ENCODE data around the gene OTOL1.
"Not testable (repeated sequence)": the region's sequence is repeated elsewhere in the genome, so short reads cannot be mapped to it uniquely, and the experiment has no call there.

The OTOL1 gene

GRCh38 chr3:161488284-161488683 lies 8.3 kb upstream of the OTOL1 start:
- H3K9ac ChIP-seq (ENCODE audit: low read depth, low read length); H3K36me3 ChIP-seq (ENCODE audit: insufficient read depth, low read length); H3K27me3 ChIP-seq (ENCODE audit: control insufficient read depth, insufficient read depth, low read length); H3K9me3 ChIP-seq (replicated peaks; ENCODE audit: low read length); H3K4me2 ChIP-seq (ENCODE audit: low read length); H3K4me1 ChIP-seq (ENCODE audit: control insufficient read depth, insufficient read depth, low read length); H3K4me3 ChIP-seq (ENCODE audit: low read length): not testable (repeated sequence)

GRCh38 chr3:161489395-161489794 lies 7.2 kb upstream of the OTOL1 start:
- H3K9me3 ChIP-seq (replicated peaks; ENCODE audit: low read length), result no peaks in the 10 kb centered on the region
- H3K36me3 ChIP-seq (ENCODE audit: insufficient read depth, low read length), result no peaks in the 10 kb centered on the region
- no peaks in the 10 kb centered on the region for H3K27me3 ChIP-seq (ENCODE audit: control insufficient read depth, insufficient read depth, low read length)
- no peak overlapping the region for H3K4me3 ChIP-seq (ENCODE audit: low read length)
- H3K4me1 ChIP-seq (ENCODE audit: control insufficient read depth, insufficient read depth, low read length), result no peaks in the 10 kb centered on the region
- H3K9ac ChIP-seq (ENCODE audit: low read depth, low read length), result no peak overlapping the region
- no peak overlapping the region for H3K4me2 ChIP-seq (ENCODE audit: low read length)

- not testable (repeated sequence) for H3K4me3 ChIP-seq (ENCODE audit: low read length); H3K4me1 ChIP-seq (ENCODE audit: control insufficient read depth, insufficient read depth, low read length); H3K27me3 ChIP-seq (ENCODE audit: control insufficient read depth, insufficient read depth, low read length); H3K4me2 ChIP-seq (ENCODE audit: low read length); H3K9me3 ChIP-seq (replicated peaks; ENCODE audit: low read length); H3K36me3 ChIP-seq (ENCODE audit: insufficient read depth, low read length); H3K9ac ChIP-seq (ENCODE audit: low read depth, low read length)
Measured at GRCh38 chr3:161490845-161491244, 5.8 kb upstream of the OTOL1 start.

- Histone ChIP-seq H3K4me1 (ENCODE audit: control insufficient read depth, insufficient read depth, low read length) (no peaks in the 10 kb centered on the region), H3K4me2 (ENCODE audit: low read length) (no peak overlapping the region), H3K9me3 (replicated peaks; ENCODE audit: low read length) (no peaks in the 10 kb centered on the region), H3K4me3 (ENCODE audit: low read length) (no peak overlapping the region), H3K36me3 (ENCODE audit: insufficient read depth, low read length) (no peaks in the 10 kb centered on the region), H3K9ac (ENCODE audit: low read depth, low read length) (no peak overlapping the region), H3K27me3 (ENCODE audit: control insufficient read depth, insufficient read depth, low read length) (no peaks in the 10 kb centered on the region)
Measured at GRCh38 chr3:161498259-161498921, 1.8 kb downstream of the OTOL1 start.

- Histone ChIP-seq H3K4me1 (ENCODE audit: control insufficient read depth, insufficient read depth, low read length) (no peaks in the 10 kb centered on the region), H3K4me2 (ENCODE audit: low read length) (no peak overlapping the region), H3K9me3 (replicated peaks; ENCODE audit: low read length) (no peaks in the 10 kb centered on the region), H3K27me3 (ENCODE audit: control insufficient read depth, insufficient read depth, low read length) (no peaks in the 10 kb centered on the region), H3K9ac (ENCODE audit: low read depth, low read length) (no peak overlapping the region), H3K36me3 (ENCODE audit: insufficient read depth, low read length) (no peaks in the 10 kb centered on the region), H3K4me3 (ENCODE audit: low read length) (no peak overlapping the region)
Measured at GRCh38 chr3:161500068-161500796, 3.6 kb downstream of the OTOL1 start.

GRCh38 chr3:161503271-161503670 lies 6.7 kb downstream of the OTOL1 start:
- no peak overlapping the region for H3K4me2 ChIP-seq (ENCODE audit: low read length)
- H3K9me3 ChIP-seq (replicated peaks; ENCODE audit: low read length), result no peaks in the 10 kb centered on the region
- no peak overlapping the region for H3K9ac ChIP-seq (ENCODE audit: low read depth, low read length)
- no peaks in the 10 kb centered on the region for H3K27me3 ChIP-seq (ENCODE audit: control insufficient read depth, insufficient read depth, low read length)
- no peak overlapping the region for H3K4me3 ChIP-seq (ENCODE audit: low read length)
- H3K4me1 ChIP-seq (ENCODE audit: control insufficient read depth, insufficient read depth, low read length), result no peaks in the 10 kb centered on the region
- no peaks in the 10 kb centered on the region for H3K36me3 ChIP-seq (ENCODE audit: insufficient read depth, low read length)

GRCh38 chr3:161508852-161509477 lies 12.4 kb downstream of the OTOL1 start:
- Histone ChIP-seq H3K4me2 (ENCODE audit: low read length) (no peak overlapping the region), H3K4me1 (ENCODE audit: control insufficient read depth, insufficient read depth, low read length) (no peaks in the 10 kb centered on the region), H3K36me3 (ENCODE audit: insufficient read depth, low read length) (no peaks in the 10 kb centered on the region), H3K27me3 (ENCODE audit: control insufficient read depth, insufficient read depth, low read length) (no peaks in the 10 kb centered on the region), H3K9me3 (replicated peaks; ENCODE audit: low read length) (no peaks in the 10 kb centered on the region), H3K4me3 (ENCODE audit: low read length) (no peak overlapping the region), H3K9ac (ENCODE audit: low read depth, low read length) (no peak overlapping the region)

- H3K4me1 ChIP-seq (ENCODE audit: control insufficient read depth, insufficient read depth, low read length), result no peaks in the 10 kb centered on the region
- H3K9me3 ChIP-seq (replicated peaks; ENCODE audit: low read length), result no peaks in the 10 kb centered on the region
- H3K4me2 ChIP-seq (ENCODE audit: low read length), result no peak overlapping the region
- no peaks in the 10 kb centered on the region for H3K27me3 ChIP-seq (ENCODE audit: control insufficient read depth, insufficient read depth, low read length)
- no peak overlapping the region for H3K9ac ChIP-seq (ENCODE audit: low read depth, low read length)
- no peaks in the 10 kb centered on the region for H3K36me3 ChIP-seq (ENCODE audit: insufficient read depth, low read length)
- H3K4me3 ChIP-seq (ENCODE audit: low read length), result no peak overlapping the region
Measured at GRCh38 chr3:161510510-161511260, 14.1 kb downstream of the OTOL1 start.

- no peaks in the 10 kb centered on the region for H3K36me3 ChIP-seq (ENCODE audit: insufficient read depth, low read length)
- H3K9me3 ChIP-seq (replicated peaks; ENCODE audit: low read length), result no peaks in the 10 kb centered on the region
- H3K27me3 ChIP-seq (ENCODE audit: control insufficient read depth, insufficient read depth, low read length), result no peaks in the 10 kb centered on the region
- no peaks in the 10 kb centered on the region for H3K4me1 ChIP-seq (ENCODE audit: control insufficient read depth, insufficient read depth, low read length)
- H3K9ac ChIP-seq (ENCODE audit: low read depth, low read length), result no peak overlapping the region
- H3K4me3 ChIP-seq (ENCODE audit: low read length), result no peak overlapping the region
- no peak overlapping the region for H3K4me2 ChIP-seq (ENCODE audit: low read length)
Measured at GRCh38 chr3:161523916-161524315, 27.3 kb downstream of the OTOL1 start.

GRCh38 chr3:161531930-161532329 lies 35.3 kb downstream of the OTOL1 start:
- H3K4me1 ChIP-seq (ENCODE audit: control insufficient read depth, insufficient read depth, low read length), result no peaks in the 10 kb centered on the region
- no peak overlapping the region for H3K4me2 ChIP-seq (ENCODE audit: low read length)
- no peaks in the 10 kb centered on the region for H3K36me3 ChIP-seq (ENCODE audit: insufficient read depth, low read length)
- H3K9ac ChIP-seq (ENCODE audit: low read depth, low read length), result no peak overlapping the region
- H3K27me3 ChIP-seq (ENCODE audit: control insufficient read depth, insufficient read depth, low read length), result no peaks in the 10 kb centered on the region
- H3K9me3 ChIP-seq (replicated peaks; ENCODE audit: low read length), result no peaks in the 10 kb centered on the region
- H3K4me3 ChIP-seq (ENCODE audit: low read length), result no peak overlapping the region

GRCh38 chr3:161540594-161540993 lies 44.0 kb downstream of the OTOL1 start:
- Histone ChIP-seq H3K4me3 (ENCODE audit: low read length) (no peak overlapping the region), H3K4me1 (ENCODE audit: control insufficient read depth, insufficient read depth, low read length) (no peaks in the 10 kb centered on the region), H3K27me3 (ENCODE audit: control insufficient read depth, insufficient read depth, low read length) (no peaks in the 10 kb centered on the region), H3K9ac (ENCODE audit: low read depth, low read length) (no peak overlapping the region), H3K4me2 (ENCODE audit: low read length) (no peak overlapping the region), H3K9me3 (replicated peaks; ENCODE audit: low read length) (no peaks in the 10 kb centered on the region), H3K36me3 (ENCODE audit: insufficient read depth, low read length) (no peaks in the 10 kb centered on the region)
